Activated T-cell treated with anti-CD3 and anti-CD28 coated beads for 24 hours (primary cell): Measurements from ENCODE around the gene MKKS.

Source experiments
- DNase-seq: peaks from one replicate; pipeline ENCODE4 v3.0.0-alpha.2; 2020; ENCODE audit warnings: low read depth

MKKS gene

DNA sequence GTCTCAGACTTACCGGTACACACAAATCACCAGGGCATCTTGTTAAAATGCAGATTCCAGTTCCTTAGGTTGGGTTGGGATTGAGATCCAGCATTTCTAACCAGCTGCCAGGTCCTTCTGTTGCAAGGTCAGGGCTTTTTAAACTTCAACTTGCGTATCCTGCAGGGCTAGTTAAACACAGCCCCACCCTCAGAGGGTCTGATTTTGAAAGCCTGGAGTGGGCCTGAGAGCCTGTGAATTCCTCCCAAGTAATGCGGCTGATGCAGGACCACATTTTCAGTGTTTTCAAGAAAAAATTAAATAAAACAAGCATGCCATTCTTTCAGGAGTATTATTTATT lies 65.3 kb downstream of the MKKS start:
- DNase-seq = no peak

DNA sequence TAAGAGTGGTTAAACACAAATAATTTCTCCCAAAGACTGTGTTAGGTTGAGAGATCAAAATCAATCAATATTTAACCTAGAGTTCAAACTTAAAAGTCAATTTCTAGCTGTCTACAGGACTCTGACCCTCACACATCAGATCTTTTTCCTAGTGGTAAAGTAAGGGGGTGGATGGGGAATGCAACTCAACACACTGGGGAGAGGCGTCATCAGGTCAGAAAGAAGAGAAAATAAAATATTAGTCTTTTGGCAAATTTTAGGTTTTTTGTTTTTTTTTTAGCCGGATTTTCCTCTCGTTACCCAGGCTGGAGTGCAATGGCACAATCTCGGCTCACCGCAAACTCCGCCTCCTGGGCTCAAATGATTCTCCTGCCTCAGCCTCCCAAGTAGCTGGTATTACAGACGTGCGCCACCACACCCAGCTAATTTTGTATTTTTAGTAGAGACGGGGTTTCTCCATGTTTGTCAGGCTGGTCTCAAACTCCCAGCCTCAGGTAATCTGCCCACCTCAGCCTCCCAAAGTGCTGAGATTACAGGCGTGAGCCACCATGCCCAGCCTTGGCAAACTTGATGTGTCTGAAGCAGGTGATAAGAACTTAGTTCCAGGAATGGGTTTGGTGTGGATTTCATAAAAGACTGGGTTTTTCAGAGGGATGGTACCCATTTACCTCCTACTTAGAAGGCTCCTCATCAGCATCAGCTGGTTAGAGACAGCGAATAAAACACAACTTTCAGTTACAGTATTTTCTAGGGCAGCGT lies 65.9 kb downstream of the MKKS start:
- no peak for DNase-seq

DNA sequence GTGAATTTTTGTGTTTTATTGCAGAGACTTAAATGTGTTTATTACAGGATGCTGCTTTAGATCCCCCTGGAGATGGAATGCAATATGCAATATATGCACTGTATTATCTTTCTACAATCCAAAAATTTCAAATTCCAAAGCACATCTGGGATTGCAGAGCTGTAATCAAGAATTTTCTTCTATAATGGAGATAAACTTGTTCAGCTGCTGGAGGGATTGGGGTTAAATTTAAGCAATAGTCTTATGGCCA lies 66.4 kb downstream of the MKKS start:
- no peak for DNase-seq

DNA sequence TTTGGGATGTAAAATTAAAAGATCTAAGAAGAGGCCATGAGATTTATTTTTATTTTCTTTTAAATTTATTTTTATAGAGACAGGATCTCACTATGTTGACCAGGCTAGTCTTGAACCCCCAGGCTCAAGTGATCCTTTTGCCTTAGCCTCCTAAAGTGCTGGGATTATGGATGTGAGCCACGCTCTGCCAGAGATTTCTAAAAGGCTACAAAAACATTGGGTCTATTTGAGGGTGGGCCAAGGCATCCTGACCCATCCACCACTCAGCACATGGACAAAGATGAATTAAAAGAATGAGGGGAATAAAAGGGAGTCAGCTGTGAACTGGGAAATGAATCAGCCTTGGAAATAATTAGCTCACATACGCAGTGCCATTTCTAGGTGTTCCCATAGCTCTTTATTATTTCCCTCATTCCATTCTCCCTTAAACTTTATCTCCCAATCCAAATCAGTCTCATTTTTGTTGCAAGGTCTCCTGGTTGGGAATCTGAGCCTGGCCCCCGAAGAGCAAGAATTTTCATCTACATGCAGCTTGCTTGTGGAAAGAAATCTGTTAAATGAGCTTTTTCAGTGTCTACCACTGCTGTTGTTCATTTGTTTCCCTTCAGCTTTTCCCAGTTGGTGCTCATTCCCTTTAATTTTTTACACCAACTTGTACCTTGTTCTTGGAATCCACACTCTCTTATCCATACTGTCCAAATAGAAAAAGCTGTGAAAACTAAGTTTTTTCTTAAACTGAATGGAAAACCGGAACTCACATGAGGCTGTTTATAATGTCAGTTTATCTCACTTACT lies 66.9 kb downstream of the MKKS start:
- no peak for DNase-seq

DNA sequence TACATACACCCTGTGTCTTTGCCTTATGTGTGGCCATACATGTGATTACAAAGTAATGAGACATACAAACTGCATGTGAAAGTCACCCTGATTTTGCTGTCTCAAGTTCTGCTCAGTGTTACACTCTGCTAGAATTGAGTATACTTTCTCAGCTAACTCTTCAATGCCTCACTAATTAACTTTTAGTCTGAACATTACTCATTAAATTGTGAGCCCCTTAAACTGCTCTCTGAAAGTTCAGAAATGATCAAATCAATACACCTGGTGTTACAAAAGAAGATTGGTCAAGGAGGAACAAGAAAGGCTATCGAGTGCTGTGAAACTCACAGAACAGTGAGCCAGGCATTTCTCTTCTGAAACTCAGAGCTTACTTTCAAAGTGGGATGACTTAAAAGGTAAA lies 71.3 kb downstream of the MKKS start:
- no peak for DNase-seq

DNA sequence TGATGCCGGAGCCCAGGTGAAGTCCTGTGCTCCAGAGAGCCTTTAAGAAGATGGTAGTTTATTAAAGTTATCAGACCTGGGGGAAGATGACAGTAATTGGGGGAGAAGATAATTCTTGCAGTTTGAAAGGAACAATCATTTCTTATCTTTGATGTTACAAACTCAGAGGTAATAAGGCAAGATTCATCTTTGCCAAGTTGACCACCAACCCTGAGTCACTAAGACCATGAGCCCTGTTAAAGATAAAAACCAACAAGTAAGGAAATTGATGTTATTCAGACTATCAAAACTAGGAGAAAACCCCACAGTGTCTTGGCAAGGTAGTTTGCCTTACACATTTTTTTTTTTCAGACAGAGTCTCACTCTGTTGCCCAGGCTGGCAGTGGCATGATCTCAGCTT lies 73.1 kb downstream of the MKKS start:
- DNase-seq = no peak

DNA sequence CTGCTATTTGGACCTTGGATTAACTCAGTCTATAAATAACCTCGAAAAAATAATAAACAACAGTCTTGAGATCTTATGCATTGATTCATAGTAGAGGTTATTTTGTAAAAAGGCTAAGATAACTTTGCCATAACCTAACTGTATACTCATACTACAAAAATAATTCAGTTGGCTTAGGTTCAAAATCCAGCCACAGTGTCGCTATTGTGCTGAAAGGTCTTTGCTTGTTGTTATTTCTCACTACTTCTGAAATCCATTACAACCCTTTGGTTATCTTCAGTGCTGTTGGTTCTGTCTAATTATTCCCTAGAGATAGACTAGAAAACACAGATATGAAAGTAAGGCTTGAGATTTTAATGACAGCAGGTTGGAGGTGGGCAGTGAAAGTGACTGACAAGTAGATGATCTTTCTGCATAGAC lies 74.4 kb downstream of the MKKS start:
- DNase-seq = no peak

DNA sequence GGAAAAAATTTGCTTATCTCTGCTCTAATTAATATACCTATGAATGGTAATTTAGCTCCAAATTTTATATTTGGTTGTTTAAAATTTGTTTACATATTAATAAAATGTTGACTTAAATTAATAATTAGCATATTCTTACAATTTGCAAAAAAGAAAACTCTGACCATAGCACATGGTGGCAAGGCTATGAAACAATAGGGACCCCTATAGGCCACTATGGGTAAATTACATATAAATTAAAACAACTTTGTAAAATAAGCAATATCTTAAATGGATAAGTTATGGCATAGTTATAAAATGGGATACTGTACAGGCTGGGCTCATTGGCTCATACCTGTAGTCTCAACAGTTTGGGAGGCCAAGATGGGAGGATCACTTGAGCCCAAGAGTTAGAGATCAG lies 76.0 kb downstream of the MKKS start:
- DNase-seq = no peak

DNA sequence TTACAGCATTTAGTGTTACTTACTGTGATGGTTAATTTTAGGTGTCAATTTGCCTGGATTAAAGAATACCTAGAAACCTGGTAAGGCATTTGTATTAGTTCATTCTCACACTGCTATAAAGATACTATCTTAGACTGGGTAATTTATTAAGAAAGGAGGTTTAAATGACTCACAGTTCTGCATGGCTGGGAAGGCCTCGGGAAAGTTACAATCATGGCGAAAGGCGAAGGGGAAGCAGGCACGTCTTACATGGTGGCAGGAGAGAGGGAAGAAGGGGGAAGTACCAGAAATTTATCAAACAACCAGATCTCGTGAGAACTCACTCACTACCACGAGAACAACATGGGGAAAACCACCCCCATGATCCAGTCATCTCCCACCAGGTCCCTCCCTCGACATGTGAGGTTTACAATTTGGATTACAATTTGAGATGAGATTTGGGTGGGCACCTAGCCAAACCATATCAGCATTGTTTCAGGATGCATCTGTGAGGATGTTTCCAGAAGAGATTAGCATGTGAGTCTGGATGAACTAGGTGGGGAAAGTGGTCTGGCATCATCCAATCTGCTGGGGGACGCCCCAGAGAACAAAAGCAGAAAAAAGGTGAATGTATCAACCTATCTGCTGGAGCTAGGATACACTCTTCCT lies 76.8 kb downstream of the MKKS start:
- DNase-seq = no peak

DNA sequence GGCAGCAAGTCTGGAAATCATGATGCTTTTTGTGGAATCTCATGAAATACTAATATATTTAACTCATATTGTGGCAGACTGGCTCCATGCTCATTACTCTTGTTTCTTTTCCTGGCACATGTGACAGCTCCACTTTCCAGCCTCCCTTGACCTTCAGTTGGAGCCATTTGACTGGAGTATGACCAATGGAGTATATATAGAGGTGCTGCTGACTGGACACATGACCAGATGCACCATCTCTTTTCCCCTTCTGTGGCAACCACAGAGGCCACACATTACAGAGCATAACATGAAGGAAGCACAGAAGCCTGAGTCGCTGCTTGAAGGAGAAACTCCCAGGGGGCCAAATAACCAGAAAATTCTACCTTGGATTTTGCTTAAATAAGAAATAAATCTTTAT lies 77.4 kb downstream of the MKKS start:
- DNase-seq = no peak

DNA sequence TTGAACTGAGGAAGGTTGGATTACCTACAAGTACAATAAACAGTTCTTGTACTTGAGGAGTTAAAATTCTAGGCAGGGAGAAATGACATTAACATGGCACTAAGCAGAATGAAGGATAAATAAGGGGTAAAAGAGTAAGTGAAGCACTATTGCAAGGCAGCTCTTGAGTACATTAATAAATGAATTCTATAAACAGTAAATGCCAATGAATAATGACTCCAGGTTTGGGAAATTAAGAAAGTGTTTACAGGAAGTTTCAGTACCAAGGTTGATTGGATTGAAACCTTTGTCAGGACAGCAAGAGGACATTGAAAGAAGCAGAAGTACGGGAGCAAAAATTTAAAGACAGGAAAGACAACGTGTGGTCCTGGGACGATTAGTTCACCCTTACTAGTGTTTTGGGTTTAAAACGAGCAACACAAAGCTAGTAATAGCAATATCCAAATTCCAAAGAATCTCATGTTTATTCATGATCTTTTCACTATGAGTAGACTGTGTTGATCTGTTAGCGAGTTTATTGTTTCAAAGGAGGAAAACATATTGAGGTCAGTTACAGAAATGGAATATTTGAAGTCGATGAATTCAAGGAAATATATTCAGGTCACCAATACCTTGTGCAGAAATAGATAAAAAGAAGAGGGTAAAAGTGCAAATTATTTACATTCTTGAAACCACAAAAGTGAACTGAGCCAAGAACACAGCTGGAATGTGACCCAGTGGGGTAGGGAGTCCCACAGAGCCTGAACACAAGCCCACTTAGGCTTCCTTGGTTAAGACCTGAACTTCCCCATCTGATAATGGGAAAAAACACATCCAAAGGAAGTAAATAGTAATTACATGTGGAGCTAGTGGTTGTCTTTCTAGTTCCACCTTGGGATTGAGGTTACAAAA lies 80.8 kb downstream of the MKKS start:
- no peak for DNase-seq
